ENCODE results near the gene CCN2. TPM values are rescaled to one million over a fixed set of nuclear protein-coding genes. Genes with fewer than 3 reads are reported as not detected.

The CCN2 gene
- total RNA-seq, 2 experiments from 2014 or later, result 0.11 TPM; not detected in 1

GRCh38 chr6:131945971-131946370 lies 5.2 kb downstream of the CCN2 start:
- no peak overlapping the region for H3K27ac ChIP-seq (ENCODE audit: low read depth in 1 of 2, low read length in 2 of 2)
- TF ChIP-seq CTCF (IDR thresholded peaks at IDR 0.05), result no peak
- no peak for ATAC-seq (ENCODE audit: poor library complexity)
- peaks cover 23 to 38% of the 10 kb centered on the region in 2 experiments for H3K27me3 ChIP-seq (ENCODE audit: control insufficient read depth in 1 of 2, insufficient read depth in 2 of 2, low read length in 2 of 2)
- H3K9me3 ChIP-seq (ENCODE audit: control insufficient read depth in 1 of 2, insufficient read depth in 1 of 2, low read length in 2 of 2), result peaks cover 0 to 6% of the 10 kb centered on the region in 2 experiments
- Mint-ChIP-seq H3K9me3 (no peaks in the 10 kb centered on the region), H3K4me1 (ENCODE audit: low read depth) (peaks cover 12% of the 10 kb centered on the region), H3K4me3 (no peak overlapping the region), H3K36me3 (ENCODE audit: low read depth) (no peaks in the 10 kb centered on the region), H3K27ac (no peak overlapping the region), H3K27me3 (peaks cover 41% of the 10 kb centered on the region)
- intact Hi-C loops (cut with DNase I, micrococcal nuclease), result no loop called here
- peaks cover 8% of the 10 kb centered on the region for H3K4me1 ChIP-seq (ENCODE audit: insufficient read depth, low read length)
- ChIA-PET CTCF (no interaction called here), POLR2A (no interaction called here)
- H3K36me3 ChIP-seq (ENCODE audit: insufficient read depth, low read length), result no peaks in the 10 kb centered on the region
- no peak for DNase-seq
- H3K4me3 ChIP-seq (ENCODE audit: low read length), result no peak overlapping the region

GRCh38 chr6:131937703-131938631 lies 13.2 kb downstream of the CCN2 start:
- Mint-ChIP-seq H3K36me3 (ENCODE audit: low read depth) (no peaks in the 10 kb centered on the region), H3K4me3 (no peak overlapping the region), H3K27me3 (peaks cover 21% of the 10 kb centered on the region), H3K27ac (no peak overlapping the region), H3K9me3 (no peaks in the 10 kb centered on the region), H3K4me1 (ENCODE audit: low read depth) (no peaks in the 10 kb centered on the region)
- no peak overlapping the region for H3K27ac ChIP-seq (ENCODE audit: low read depth in 1 of 2, low read length in 2 of 2)
- H3K9me3 ChIP-seq (ENCODE audit: control insufficient read depth in 1 of 2, insufficient read depth in 1 of 2, low read length in 2 of 2), result no peaks in the 10 kb centered on the region
- POLR2A ChIA-PET, result no interaction called here
- CTCF ChIA-PET, result no interaction called here
- no peak for TF ChIP-seq CTCF (IDR thresholded peaks at IDR 0.05)
- H3K36me3 ChIP-seq (ENCODE audit: insufficient read depth, low read length), result no peaks in the 10 kb centered on the region
- H3K4me1 ChIP-seq (ENCODE audit: insufficient read depth, low read length), result no peaks in the 10 kb centered on the region
- ATAC-seq (ENCODE audit: poor library complexity) (no peak), DNase-seq (no peak)
- H3K27me3 ChIP-seq (ENCODE audit: control insufficient read depth in 1 of 2, insufficient read depth in 2 of 2, low read length in 2 of 2), result no peaks in the 10 kb centered on the region
- no peak overlapping the region for H3K4me3 ChIP-seq (ENCODE audit: low read length)
- intact Hi-C loops (cut with DNase I, micrococcal nuclease), result no loop called here

- ATAC-seq (ENCODE audit: poor library complexity) (no peak), DNase-seq (no peak)
- Mint-ChIP-seq H3K27ac (no peak overlapping the region), H3K27me3 (peaks cover 25% of the 10 kb centered on the region), H3K4me3 (no peak overlapping the region), H3K9me3 (no peaks in the 10 kb centered on the region), H3K4me1 (ENCODE audit: low read depth) (no peaks in the 10 kb centered on the region), H3K36me3 (ENCODE audit: low read depth) (no peaks in the 10 kb centered on the region)
- Histone ChIP-seq H3K4me1 (ENCODE audit: insufficient read depth, low read length) (no peaks in the 10 kb centered on the region), H3K27me3 (ENCODE audit: control insufficient read depth in 1 of 2, insufficient read depth in 2 of 2, low read length in 2 of 2) (no peaks in the 10 kb centered on the region), H3K9me3 (ENCODE audit: control insufficient read depth in 1 of 2, insufficient read depth in 1 of 2, low read length in 2 of 2) (no peaks in the 10 kb centered on the region), H3K36me3 (ENCODE audit: insufficient read depth, low read length) (no peaks in the 10 kb centered on the region), H3K27ac (ENCODE audit: low read depth in 1 of 2, low read length in 2 of 2) (no peak overlapping the region), H3K4me3 (ENCODE audit: low read length) (no peak overlapping the region)
- POLR2A ChIA-PET, result no interaction called here
- CTCF ChIA-PET, result no interaction called here
- intact Hi-C loops (cut with DNase I, micrococcal nuclease), result no loop called here
- no peak for TF ChIP-seq CTCF (IDR thresholded peaks at IDR 0.05)
Observed at GRCh38 chr6:131937226-131937625, 13.9 kb downstream of the CCN2 start.
